Measurements from ENCODE around the gene XCR1.
"Not testable (repeated sequence)": the region's sequence is repeated elsewhere in the genome, so short reads cannot be mapped to it uniquely, and the experiment has no call there.

Gene XCR1

DNA sequence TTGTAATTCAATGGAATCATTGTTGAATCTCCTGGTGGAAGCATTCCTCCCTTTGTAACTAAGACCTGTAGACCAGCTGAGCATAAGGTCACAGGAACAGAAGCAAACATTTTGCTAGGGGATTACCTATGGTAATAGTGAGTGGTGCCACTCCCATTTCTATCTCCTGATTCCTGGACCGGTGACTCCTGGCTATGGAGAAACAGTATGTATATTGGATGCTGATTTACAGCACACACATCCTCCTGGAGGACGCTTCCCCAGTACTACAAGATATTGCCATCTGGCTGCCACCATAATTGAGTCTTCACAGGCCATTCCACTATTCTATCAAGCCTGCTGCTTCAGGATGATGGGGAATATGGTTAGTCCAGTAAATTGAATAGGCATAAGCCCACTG lies 33.3 kb upstream of the XCR1 start:
- POLR2A ChIA-PET (ENCODE audit: low non-redundant PET): no interaction called here
- CTCF ChIA-PET: no interaction called here
- DNase-seq (ENCODE audit: low spot score): no peak
- H3K27ac ChIP-seq: no peak overlapping the region
- TF ChIP-seq CTCF (conservative IDR thresholded peaks at IDR 0.05; ENCODE audit: low read depth): no peak

DNA sequence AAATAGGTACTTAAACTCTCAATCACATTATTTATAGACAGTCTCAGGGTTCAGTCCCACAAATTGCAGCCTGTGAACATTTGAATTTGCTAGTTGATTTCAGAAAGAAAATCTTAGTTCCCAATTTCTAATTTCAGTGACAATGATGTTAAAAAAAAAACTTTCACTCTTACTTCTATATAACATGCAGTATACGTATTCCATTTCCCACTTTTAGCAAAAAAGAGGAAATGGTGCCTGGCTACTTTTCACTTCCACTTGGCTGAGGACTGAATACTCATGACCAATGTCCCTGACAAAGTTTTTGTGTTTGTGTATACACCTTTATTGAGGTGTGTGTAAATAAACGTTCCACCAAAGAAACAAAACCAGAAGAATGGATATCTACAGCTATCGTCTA lies 32.1 kb upstream of the XCR1 start:
- POLR2A ChIA-PET (ENCODE audit: low non-redundant PET): no interaction called here
- DNase-seq (ENCODE audit: low spot score): no peak
- no peak for TF ChIP-seq CTCF (conservative IDR thresholded peaks at IDR 0.05; ENCODE audit: low read depth)
- CTCF ChIA-PET: no interaction called here
- H3K27ac ChIP-seq: no peak overlapping the region

GRCh38 chr3:46058981-46059380 lies 31.7 kb upstream of the XCR1 start:
- CTCF ChIA-PET: no interaction called here
- POLR2A ChIA-PET (ENCODE audit: low non-redundant PET): no interaction called here
- TF ChIP-seq CTCF (conservative IDR thresholded peaks at IDR 0.05; ENCODE audit: low read depth): no peak
- DNase-seq (ENCODE audit: low spot score): no peak
- H3K27ac ChIP-seq: no peak overlapping the region

- POLR2A ChIA-PET (ENCODE audit: low non-redundant PET): no interaction called here
- no peak overlapping the region for H3K27ac ChIP-seq
- DNase-seq (ENCODE audit: low spot score): no peak
- CTCF ChIA-PET: interaction anchor here (0.9 kb wide), 1 partner anchor 13 kb away, joined by 4 read pairs; no protein-coding TSS in a partner anchor
- TF ChIP-seq CTCF (conservative IDR thresholded peaks at IDR 0.05; ENCODE audit: low read depth): no peak
These were observed 30.4 kb upstream of the XCR1 start for GRCh38 chr3:46057716-46058115.

- no peak for DNase-seq (ENCODE audit: low spot score)
- TF ChIP-seq CTCF (conservative IDR thresholded peaks at IDR 0.05; ENCODE audit: low read depth): no peak
- POLR2A ChIA-PET (ENCODE audit: low non-redundant PET): no interaction called here
- CTCF ChIA-PET: no interaction called here
- H3K27ac ChIP-seq: no peak overlapping the region
These were observed 29.4 kb upstream of the XCR1 start for GRCh38 chr3:46056686-46057085.

DNA sequence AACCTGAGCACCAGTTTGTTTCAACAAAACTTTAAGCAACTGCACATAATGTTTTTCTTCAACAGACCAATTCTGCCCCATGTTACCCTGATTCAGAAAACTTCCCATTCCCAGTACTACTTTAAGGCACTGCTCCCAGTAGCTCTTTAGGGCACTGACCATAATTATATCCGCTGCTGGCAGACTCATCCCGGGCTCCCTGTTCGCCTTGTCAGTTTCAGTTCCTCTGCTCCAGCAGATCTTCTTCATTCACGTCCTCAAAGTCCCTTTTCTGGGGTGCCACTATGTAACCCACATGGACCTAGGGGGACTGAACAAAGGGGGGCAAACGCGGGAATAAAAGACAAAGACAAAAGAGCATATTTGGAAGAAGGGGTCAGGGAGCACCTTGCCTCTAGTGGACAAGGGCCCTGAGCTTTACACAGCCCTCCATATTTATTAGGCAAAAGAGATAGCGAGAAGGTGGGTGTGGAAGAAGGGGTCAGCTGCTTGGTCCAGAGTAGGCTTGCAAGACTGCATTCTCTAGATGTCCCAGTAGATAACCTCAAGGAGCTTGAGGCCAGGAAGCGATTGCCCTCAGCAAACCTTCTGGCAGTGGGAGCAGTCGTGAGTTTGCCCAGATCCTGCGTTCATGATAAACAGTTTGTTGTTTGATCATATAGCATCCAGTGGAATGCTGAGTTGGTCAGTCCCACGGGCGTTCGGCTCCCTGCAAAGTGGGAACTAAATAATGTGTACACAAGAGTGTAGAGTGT lies 26.7 kb upstream of the XCR1 start:
- POLR2A ChIA-PET (ENCODE audit: low non-redundant PET); CTCF ChIA-PET; H3K27ac ChIP-seq; DNase-seq (ENCODE audit: low spot score): not testable (repeated sequence)

GRCh38 chr3:46053265-46053664 lies 26.0 kb upstream of the XCR1 start:
- H3K27ac ChIP-seq; CTCF ChIA-PET; POLR2A ChIA-PET (ENCODE audit: low non-redundant PET); DNase-seq (ENCODE audit: low spot score): not testable (repeated sequence)

DNA sequence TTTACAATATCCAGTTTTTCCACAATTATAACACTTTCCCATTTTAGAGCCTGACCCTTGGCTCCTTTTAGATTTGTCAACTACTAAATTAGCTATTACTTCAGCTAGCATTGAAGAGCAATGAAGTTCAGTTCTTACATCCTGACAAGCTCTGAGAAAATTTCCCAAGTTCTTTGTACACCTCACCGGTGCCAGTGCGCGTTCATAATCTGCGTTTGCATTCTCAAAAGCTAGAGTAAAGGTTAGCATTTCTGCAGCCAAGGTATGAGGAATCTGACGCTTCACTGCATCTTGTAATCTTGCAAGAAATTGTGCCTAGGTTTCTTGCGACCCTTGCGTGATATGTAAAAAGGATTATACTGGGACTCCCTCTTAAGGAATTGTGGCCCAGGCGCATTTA lies 25.2 kb upstream of the XCR1 start:
- H3K27ac ChIP-seq: no peak overlapping the region
- ChIA-PET POLR2A (ENCODE audit: low non-redundant PET) (no interaction called here), CTCF (interaction anchor here (0.7 kb wide), 1 partner anchor 9 kb away, joined by 3 read pairs; no protein-coding TSS in a partner anchor)
- no peak for DNase-seq (ENCODE audit: low spot score)
- no peak for TF ChIP-seq CTCF (conservative IDR thresholded peaks at IDR 0.05; ENCODE audit: low read depth)

All from RWPE1 (cell line).